Tibial artery (tissue), 4 donors: Measurements from ENCODE around the gene THTPA.

Source experiments
- DNase-seq, 2 donors: peaks; one replicate each; pipeline ENCODE4 v3.0.0-alpha.2; 2019
- H3K27ac ChIP-seq, 2 donors: fragments of 200-600 bp; sonication (generic) in 1 of 2; 1 replicate in 1 of 2; 2 replicates in 1 of 2; pipeline ENCODE4 v1.5.1; 2018 to 2019; ENCODE audit warnings: mild to moderate bottlenecking in 1 of 2
- H3K27me3 ChIP-seq, 2 donors: fragments of 200-600 bp; sonication (generic) in 1 of 2; one replicate each; pipeline versions ENCODE4 v1.5.1 to v1.6.0; 2016 to 2019
- H3K36me3 ChIP-seq, 3 donors: fragments of 200-600 bp; sonication (generic) in 2 of 3; one replicate each; pipeline ENCODE4 v1.5.1; 2016 to 2019; ENCODE audit warnings: mild to moderate bottlenecking in 2 of 3
- H3K4me1 ChIP-seq, 4 donors: fragments of 200-600 bp; sonication (generic) in 2 of 4; 1 replicate in 3 of 4; 2 replicates in 1 of 4; pipeline ENCODE4 v1.5.1; 2016 to 2019
- H3K4me3 ChIP-seq, 2 donors: fragments of 200-600 bp; sonication (generic) in 1 of 2; 1 replicate in 1 of 2; 2 replicates in 1 of 2; pipeline ENCODE4 v1.5.1; 2018 to 2019; ENCODE audit warnings: mild to moderate bottlenecking in 2 of 2
- H3K9me3 ChIP-seq, 3 donors: fragments of 200-600 bp; sonication (generic) in 1 of 3; one replicate each; pipeline ENCODE4 v1.5.1; 2016 to 2019
- CTCF ChIP-seq, 2 experiments: fragments of 200-600 bp in 1 of 2; fragments of 450-650 bp in 1 of 2; IDR thresholded peaks; one replicate each; pipeline ENCODE4 v1.5.1; 2017 to 2019; ENCODE audit warnings: antibody characterized with exemption in 2 of 2, mild to moderate bottlenecking in 1 of 2, moderate library complexity in 1 of 2
- intact Hi-C: fragments of 100-400 bp; cut with DNase I; formaldehyde crosslinking; loops from one replicate; pipeline ENCODE4 v1.15.0; 2023; ENCODE audit warnings: low total_unique reads

Gene THTPA

GRCh38 chr14:23568600-23569331 is 12.7 kb downstream of the THTPA start:
- intact Hi-C loops = no loop called here
- Histone ChIP-seq H3K27ac (no peak overlapping the region), H3K9me3 (no peaks in the 10 kb centered on the region), H3K27me3 (peaks cover 0 to 38% of the 10 kb centered on the region in 2 donors), H3K4me3 (no peak overlapping the region), H3K36me3 (peaks cover 0 to 24% (median 0%) of the 10 kb centered on the region in 3 donors), H3K4me1 (peaks cover 0 to 19% (median 7%) of the 10 kb centered on the region in 4 donors)
- DNase-seq = no peak
- TF ChIP-seq CTCF (IDR thresholded peaks at IDR 0.05) = peak in 1 of 2 experiments; percentile 5

- peaks cover 0 to 44% of the 10 kb centered on the region in 2 donors for H3K27me3 ChIP-seq
- peaks cover 0 to 19% (median 7%) of the 10 kb centered on the region in 4 donors for H3K4me1 ChIP-seq
- intact Hi-C loops = no loop called here
- no peak overlapping the region for H3K27ac ChIP-seq
- DNase-seq = no peak
- no peak overlapping the region for H3K4me3 ChIP-seq
- H3K36me3 ChIP-seq = peaks cover 0 to 16% (median 0%) of the 10 kb centered on the region in 3 donors
- no peaks in the 10 kb centered on the region for H3K9me3 ChIP-seq
- no peak for TF ChIP-seq CTCF (IDR thresholded peaks at IDR 0.05)
These were observed 13.5 kb downstream of the THTPA start for GRCh38 chr14:23569443-23570151.

GRCh38 chr14:23570806-23571483 is 14.9 kb downstream of the THTPA start:
- peaks cover 0 to 21% (median 7%) of the 10 kb centered on the region in 4 donors for H3K4me1 ChIP-seq
- intact Hi-C loops = no loop called here
- no peak overlapping the region for H3K27ac ChIP-seq
- DNase-seq = no peak
- H3K9me3 ChIP-seq = no peaks in the 10 kb centered on the region
- TF ChIP-seq CTCF (IDR thresholded peaks at IDR 0.05) = no peak
- peaks cover 0 to 2% (median 0%) of the 10 kb centered on the region in 3 donors for H3K36me3 ChIP-seq
- H3K4me3 ChIP-seq = no peak overlapping the region
- peaks cover 0 to 54% of the 10 kb centered on the region in 2 donors for H3K27me3 ChIP-seq

- no peak overlapping the region for H3K4me3 ChIP-seq
- intact Hi-C loops = no loop called here
- no peaks in the 10 kb centered on the region for H3K36me3 ChIP-seq
- H3K9me3 ChIP-seq = no peaks in the 10 kb centered on the region
- DNase-seq = no peak
- TF ChIP-seq CTCF (IDR thresholded peaks at IDR 0.05) = no peak
- peaks cover 0 to 18% (median 10%) of the 10 kb centered on the region in 4 donors for H3K4me1 ChIP-seq
- no peak overlapping the region for H3K27ac ChIP-seq
- H3K27me3 ChIP-seq = peaks cover under 1 to 61% of the 10 kb centered on the region in 2 donors
These were observed 15.8 kb downstream of the THTPA start for GRCh38 chr14:23571701-23572523.

GRCh38 chr14:23572524-23572828 is 16.4 kb downstream of the THTPA start:
- H3K4me1 ChIP-seq = peaks cover 0 to 22% (median 13%) of the 10 kb centered on the region in 4 donors
- H3K4me3 ChIP-seq = no peak overlapping the region
- peaks cover 6 to 67% of the 10 kb centered on the region in 2 donors for H3K27me3 ChIP-seq
- no peak for TF ChIP-seq CTCF (IDR thresholded peaks at IDR 0.05)
- intact Hi-C loops = no loop called here
- H3K9me3 ChIP-seq = no peaks in the 10 kb centered on the region
- H3K27ac ChIP-seq = no peak overlapping the region
- no peaks in the 10 kb centered on the region for H3K36me3 ChIP-seq
- DNase-seq = no peak
